HepG2 (cell line): ENCODE measurements around the gene C16orf86. TPM values are rescaled to one million over a fixed set of nuclear protein-coding genes. Genes with fewer than 3 reads are reported as not detected.
A peak's percentile ranks its signal among the peaks of the same experiment; 100 is the strongest.

Experiments
- CCAR2 ChIP-seq: fragments of 200-400 bp; formaldehyde crosslinking; optimal IDR thresholded peaks from 2 replicates; pipeline ENCODE3; 2018; ENCODE audit warnings: low read depth, mild to moderate bottlenecking, low read length, moderate library complexity
- DNMT1 ChIP-seq: sonication (generic); formaldehyde crosslinking; IDR thresholded peaks from 2 replicates; pipeline ENCODE4 v1.5.1; 2020; ENCODE audit warnings: mild to moderate bottlenecking, missing genetic modification reagents
- ERF ChIP-seq: IDR thresholded peaks from 2 replicates; pipeline ENCODE4 v1.6.1; 2018; ENCODE audit warnings: missing biosample characterization, missing genetic modification reagents
- HMG20A ChIP-seq: IDR thresholded peaks from 2 replicates; pipeline ENCODE4 v1.6.1; 2016; ENCODE audit warnings: borderline replicate concordance
- KDM5A ChIP-seq: fragments of 200-600 bp; sonication (generic); IDR thresholded peaks from 2 replicates; pipeline ENCODE4 v1.7.0; 2018; ENCODE audit warnings: antibody characterized with exemption, mild to moderate bottlenecking, low read length, borderline replicate concordance
- MATR3 ChIP-seq: sonication (generic); formaldehyde crosslinking; IDR thresholded peaks from 2 replicates; pipeline ENCODE4 v1.4.0; 2020; ENCODE audit warnings: missing genetic modification reagents
- SIX1 ChIP-seq: sonication (generic); formaldehyde crosslinking; IDR thresholded peaks from 2 replicates; pipeline ENCODE4 v1.4.0; 2020; ENCODE audit warnings: missing genetic modification reagents, borderline replicate concordance
- SMARCC2 ChIP-seq: fragments of 450-650 bp; IDR thresholded peaks from 2 replicates; pipeline ENCODE4 v1.6.1; 2017; ENCODE audit warnings: antibody characterized with exemption, mild to moderate bottlenecking
- ZNF333 ChIP-seq: sonication (generic); formaldehyde crosslinking; IDR thresholded peaks from 2 replicates; pipeline ENCODE4 v1.4.0; 2020; ENCODE audit warnings: mild to moderate bottlenecking, missing genetic modification reagents, borderline replicate concordance
- polyA plus RNA-seq, 8 experiments: library from polyadenylated mRNA; depleted of rRNA in 3 of 8; stranded (reverse) in 7 of 8; unstranded in 1 of 8; fragments of >200 nt; fragmentation: Illumina TruSeq in 4 of 8; extraction: Trizol in 4 of 8; gene quantifications; 2 replicates each; pipeline versions ENCODE4 v1.2.1 to v1.2.3, GENCODE V29; 2011 to 2016; ENCODE audit warnings: low read depth in 4 of 8, missing spikeins in 1 of 8, mixed read lengths in 1 of 8; ENCODE audit not compliant: insufficient read depth in 1 of 8
- total RNA-seq, 5 experiments: library from RNA; depleted of rRNA; stranded (reverse); fragments of >200 nt; fragmentation: Illumina TruSeq; extraction: Trizol; gene quantifications; 2 replicates each; pipeline ENCODE4 v1.2.3, GENCODE V29; 2016; ENCODE audit warnings: low read depth in 1 of 5
- TF ChIP-seq, protein P1 (sequence below): sonication (generic); formaldehyde crosslinking; IDR thresholded peaks from 2 replicates; pipeline ENCODE4 v1.4.0; 2020; ENCODE audit warnings: missing genetic modification reagents
- TF ChIP-seq, protein P2 (sequence below): sonication (generic); formaldehyde crosslinking; IDR thresholded peaks from 2 replicates; pipeline ENCODE4 v1.5.1; 2020; ENCODE audit warnings: mild to moderate bottlenecking, missing genetic modification reagents, moderate library complexity
- TF ChIP-seq, protein P3 (sequence below): sonication (generic); formaldehyde crosslinking; conservative IDR thresholded peaks from 2 replicates; pipeline ENCODE4 v1.4.0; 2020; ENCODE audit warnings: missing genetic modification reagents
- TF ChIP-seq, protein P4 (sequence below): sonication (generic); formaldehyde crosslinking; IDR thresholded peaks from 2 replicates; pipeline ENCODE4 v1.8.0; 2022; ENCODE audit warnings: low read depth, missing genetic modification reagents
- TF ChIP-seq, protein P5 (sequence below): IDR thresholded peaks from 2 replicates; pipeline ENCODE4 v1.6.1; 2018; ENCODE audit warnings: missing genetic modification reagents, mild to moderate bottlenecking, missing compliant biosample characterization
- TF ChIP-seq, protein P6 (sequence below): sonication (generic); formaldehyde crosslinking; IDR thresholded peaks from 2 replicates; pipeline ENCODE4 v1.8.0; 2022; ENCODE audit warnings: mild to moderate bottlenecking, missing genetic modification reagents, moderate library complexity

The C16orf86 gene
- total and polyA plus RNA-seq, 2 of the 13 experiments (the other 11 are each of a cell fraction or from before 2014, with no cell fraction given) = 1.5 to 3.1 TPM

DNA sequence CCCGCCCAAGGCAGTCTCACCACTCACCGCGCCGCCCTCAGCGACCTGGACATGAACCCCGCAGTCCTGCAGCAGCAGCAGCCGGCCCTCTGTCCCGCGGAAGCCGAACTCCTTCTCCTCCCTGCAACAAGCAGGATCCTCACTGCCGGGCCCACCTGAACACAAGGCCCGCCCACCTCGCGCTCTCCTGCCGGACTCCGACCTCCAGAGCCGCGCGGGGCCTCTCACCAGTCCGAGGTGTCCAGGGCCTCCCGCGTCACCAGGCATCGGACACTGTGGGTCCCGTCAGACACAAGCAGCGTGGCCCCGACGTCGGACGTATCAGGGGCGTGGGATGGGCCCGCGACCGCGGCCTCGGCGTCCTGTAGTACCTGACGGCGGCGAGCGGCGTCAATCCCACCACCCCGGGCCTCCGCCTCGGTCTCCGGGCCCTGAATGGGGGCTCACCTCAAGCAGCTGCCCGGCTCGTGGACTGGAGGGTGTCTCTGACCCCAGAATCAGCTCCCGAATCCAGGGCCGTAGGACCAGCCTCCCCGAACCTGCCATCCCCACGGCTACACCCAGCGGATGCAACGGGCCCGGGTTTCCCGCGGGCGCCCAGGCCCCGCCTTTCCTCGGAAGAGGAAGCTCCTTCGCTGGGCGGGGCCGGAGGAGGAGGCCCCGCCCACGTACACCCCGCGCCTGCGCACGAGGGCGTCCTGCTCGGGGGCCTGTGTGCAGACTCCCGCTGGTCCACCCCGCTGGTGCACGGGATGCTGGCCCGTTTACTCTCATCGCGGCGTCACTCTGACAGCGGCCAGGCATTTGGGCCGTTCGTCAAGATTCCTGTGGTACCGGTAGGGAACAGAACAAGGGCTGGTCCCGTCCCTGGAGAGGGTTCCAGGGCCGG is 6.7 kb upstream of the C16orf86 start, which contains the start of gene ACD (continued):
- TF ChIP-seq, protein P1, sequence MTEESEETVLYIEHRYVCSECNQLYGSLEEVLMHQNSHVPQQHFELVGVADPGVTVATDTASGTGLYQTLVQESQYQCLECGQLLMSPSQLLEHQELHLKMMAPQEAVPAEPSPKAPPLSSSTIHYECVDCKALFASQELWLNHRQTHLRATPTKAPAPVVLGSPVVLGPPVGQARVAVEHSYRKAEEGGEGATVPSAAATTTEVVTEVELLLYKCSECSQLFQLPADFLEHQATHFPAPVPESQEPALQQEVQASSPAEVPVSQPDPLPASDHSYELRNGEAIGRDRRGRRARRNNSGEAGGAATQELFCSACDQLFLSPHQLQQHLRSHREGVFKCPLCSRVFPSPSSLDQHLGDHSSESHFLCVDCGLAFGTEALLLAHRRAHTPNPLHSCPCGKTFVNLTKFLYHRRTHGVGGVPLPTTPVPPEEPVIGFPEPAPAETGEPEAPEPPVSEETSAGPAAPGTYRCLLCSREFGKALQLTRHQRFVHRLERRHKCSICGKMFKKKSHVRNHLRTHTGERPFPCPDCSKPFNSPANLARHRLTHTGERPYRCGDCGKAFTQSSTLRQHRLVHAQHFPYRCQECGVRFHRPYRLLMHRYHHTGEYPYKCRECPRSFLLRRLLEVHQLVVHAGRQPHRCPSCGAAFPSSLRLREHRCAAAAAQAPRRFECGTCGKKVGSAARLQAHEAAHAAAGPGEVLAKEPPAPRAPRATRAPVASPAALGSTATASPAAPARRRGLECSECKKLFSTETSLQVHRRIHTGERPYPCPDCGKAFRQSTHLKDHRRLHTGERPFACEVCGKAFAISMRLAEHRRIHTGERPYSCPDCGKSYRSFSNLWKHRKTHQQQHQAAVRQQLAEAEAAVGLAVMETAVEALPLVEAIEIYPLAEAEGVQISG = peak; percentile 51; the same call in 1 of the 2 replicates
- TF ChIP-seq KDM5A = peak; percentile 78
- TF ChIP-seq DNMT1 (CRISPR knock-in tag) = peak; percentile 78; the same call in 1 of the 2 replicates
- TF ChIP-seq CCAR2 = no peak
- TF ChIP-seq, protein P2, sequence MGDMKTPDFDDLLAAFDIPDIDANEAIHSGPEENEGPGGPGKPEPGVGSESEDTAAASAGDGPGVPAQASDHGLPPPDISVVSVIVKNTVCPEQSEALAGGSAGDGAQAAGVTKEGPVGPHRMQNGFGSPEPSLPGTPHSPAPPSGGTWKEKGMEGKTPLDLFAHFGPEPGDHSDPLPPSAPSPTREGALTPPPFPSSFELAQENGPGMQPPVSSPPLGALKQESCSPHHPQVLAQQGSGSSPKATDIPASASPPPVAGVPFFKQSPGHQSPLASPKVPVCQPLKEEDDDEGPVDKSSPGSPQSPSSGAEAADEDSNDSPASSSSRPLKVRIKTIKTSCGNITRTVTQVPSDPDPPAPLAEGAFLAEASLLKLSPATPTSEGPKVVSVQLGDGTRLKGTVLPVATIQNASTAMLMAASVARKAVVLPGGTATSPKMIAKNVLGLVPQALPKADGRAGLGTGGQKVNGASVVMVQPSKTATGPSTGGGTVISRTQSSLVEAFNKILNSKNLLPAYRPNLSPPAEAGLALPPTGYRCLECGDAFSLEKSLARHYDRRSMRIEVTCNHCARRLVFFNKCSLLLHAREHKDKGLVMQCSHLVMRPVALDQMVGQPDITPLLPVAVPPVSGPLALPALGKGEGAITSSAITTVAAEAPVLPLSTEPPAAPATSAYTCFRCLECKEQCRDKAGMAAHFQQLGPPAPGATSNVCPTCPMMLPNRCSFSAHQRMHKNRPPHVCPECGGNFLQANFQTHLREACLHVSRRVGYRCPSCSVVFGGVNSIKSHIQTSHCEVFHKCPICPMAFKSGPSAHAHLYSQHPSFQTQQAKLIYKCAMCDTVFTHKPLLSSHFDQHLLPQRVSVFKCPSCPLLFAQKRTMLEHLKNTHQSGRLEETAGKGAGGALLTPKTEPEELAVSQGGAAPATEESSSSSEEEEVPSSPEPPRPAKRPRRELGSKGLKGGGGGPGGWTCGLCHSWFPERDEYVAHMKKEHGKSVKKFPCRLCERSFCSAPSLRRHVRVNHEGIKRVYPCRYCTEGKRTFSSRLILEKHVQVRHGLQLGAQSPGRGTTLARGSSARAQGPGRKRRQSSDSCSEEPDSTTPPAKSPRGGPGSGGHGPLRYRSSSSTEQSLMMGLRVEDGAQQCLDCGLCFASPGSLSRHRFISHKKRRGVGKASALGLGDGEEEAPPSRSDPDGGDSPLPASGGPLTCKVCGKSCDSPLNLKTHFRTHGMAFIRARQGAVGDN (CRISPR knock-in tag) = peak; percentile 90
- TF ChIP-seq, protein P3, sequence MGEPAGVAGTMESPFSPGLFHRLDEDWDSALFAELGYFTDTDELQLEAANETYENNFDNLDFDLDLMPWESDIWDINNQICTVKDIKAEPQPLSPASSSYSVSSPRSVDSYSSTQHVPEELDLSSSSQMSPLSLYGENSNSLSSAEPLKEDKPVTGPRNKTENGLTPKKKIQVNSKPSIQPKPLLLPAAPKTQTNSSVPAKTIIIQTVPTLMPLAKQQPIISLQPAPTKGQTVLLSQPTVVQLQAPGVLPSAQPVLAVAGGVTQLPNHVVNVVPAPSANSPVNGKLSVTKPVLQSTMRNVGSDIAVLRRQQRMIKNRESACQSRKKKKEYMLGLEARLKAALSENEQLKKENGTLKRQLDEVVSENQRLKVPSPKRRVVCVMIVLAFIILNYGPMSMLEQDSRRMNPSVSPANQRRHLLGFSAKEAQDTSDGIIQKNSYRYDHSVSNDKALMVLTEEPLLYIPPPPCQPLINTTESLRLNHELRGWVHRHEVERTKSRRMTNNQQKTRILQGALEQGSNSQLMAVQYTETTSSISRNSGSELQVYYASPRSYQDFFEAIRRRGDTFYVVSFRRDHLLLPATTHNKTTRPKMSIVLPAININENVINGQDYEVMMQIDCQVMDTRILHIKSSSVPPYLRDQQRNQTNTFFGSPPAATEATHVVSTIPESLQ = peak; percentile 39; the same call in 1 of the 2 replicates
- TF ChIP-seq ZNF333 = peak; percentile 75; the same call in 1 of the 2 replicates
- no peak for TF ChIP-seq SIX1
- no peak for TF ChIP-seq MATR3
- TF ChIP-seq, protein P4, sequence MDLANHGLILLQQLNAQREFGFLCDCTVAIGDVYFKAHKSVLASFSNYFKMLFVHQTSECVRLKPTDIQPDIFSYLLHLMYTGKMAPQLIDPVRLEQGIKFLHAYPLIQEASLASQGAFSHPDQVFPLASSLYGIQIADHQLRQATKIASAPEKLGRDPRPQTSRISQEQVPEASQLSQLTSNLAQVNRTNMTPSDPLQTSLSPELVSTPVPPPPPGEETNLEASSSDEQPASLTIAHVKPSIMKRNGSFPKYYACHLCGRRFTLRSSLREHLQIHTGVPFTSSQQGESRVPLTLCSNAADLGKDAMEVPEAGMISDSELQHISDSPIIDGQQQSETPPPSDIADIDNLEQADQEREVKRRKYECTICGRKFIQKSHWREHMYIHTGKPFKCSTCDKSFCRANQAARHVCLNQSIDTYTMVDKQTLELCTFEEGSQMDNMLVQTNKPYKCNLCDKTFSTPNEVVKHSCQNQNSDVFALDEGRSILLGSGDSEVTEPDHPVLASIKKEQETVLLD (CRISPR knock-in tag) = no peak
- TF ChIP-seq ERF (CRISPR knock-in tag) = peak; percentile 54
- TF ChIP-seq, protein P5, sequence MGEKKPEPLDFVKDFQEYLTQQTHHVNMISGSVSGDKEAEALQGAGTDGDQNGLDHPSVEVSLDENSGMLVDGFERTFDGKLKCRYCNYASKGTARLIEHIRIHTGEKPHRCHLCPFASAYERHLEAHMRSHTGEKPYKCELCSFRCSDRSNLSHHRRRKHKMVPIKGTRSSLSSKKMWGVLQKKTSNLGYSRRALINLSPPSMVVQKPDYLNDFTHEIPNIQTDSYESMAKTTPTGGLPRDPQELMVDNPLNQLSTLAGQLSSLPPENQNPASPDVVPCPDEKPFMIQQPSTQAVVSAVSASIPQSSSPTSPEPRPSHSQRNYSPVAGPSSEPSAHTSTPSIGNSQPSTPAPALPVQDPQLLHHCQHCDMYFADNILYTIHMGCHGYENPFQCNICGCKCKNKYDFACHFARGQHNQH = no peak; the same call in 1 of the 2 replicates
- TF ChIP-seq HMG20A (CRISPR knock-in tag) = peak; percentile 24; the same call in 1 of the 2 replicates
- TF ChIP-seq, protein P6, sequence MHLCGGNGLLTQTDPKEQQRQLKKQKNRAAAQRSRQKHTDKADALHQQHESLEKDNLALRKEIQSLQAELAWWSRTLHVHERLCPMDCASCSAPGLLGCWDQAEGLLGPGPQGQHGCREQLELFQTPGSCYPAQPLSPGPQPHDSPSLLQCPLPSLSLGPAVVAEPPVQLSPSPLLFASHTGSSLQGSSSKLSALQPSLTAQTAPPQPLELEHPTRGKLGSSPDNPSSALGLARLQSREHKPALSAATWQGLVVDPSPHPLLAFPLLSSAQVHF (CRISPR knock-in tag) = no peak; the same call in 1 of the 2 replicates
- no peak for TF ChIP-seq SMARCC2
